OCI-LY1 (cell line): Measurements from ENCODE around the gene CNTNAP2.

ENCODE experiments used
- H2AFZ ChIP-seq: fragments of 200-600 bp; sonication (generic), shearing (Covaris generic); 2 replicates; pipeline ENCODE4 v1.6.0; 2014; ENCODE audit warnings: antibody characterized with exemption, mild to moderate bottlenecking, low read length
- H3F3A ChIP-seq: fragments of 200-600 bp; sonication (generic), shearing (Covaris generic); 2 replicates; pipeline ENCODE4 v1.6.0; 2014; ENCODE audit warnings: mild to moderate bottlenecking, antibody characterized with exemption, low read length, moderate library complexity; ENCODE audit not compliant: insufficient read depth
- H3K27ac ChIP-seq: fragments of 200-600 bp; sonication (generic); 2 replicates; pipeline ENCODE4 v1.5.1; 2014; ENCODE audit warnings: low read length, mixed run types, mild to moderate bottlenecking, low read depth; ENCODE audit not compliant: poor library complexity, severe bottlenecking
- H3K27me3 ChIP-seq: fragments of 200-600 bp; sonication (generic); 2 replicates; pipeline ENCODE4 v1.6.0; 2014; ENCODE audit warnings: antibody characterized with exemption, mild to moderate bottlenecking, low read length, moderate library complexity; ENCODE audit not compliant: insufficient read depth
- H3K36me3 ChIP-seq: fragments of 200-600 bp; sonication (generic); 2 replicates; pipeline ENCODE4 v1.6.1; 2014; ENCODE audit warnings: mild to moderate bottlenecking, antibody characterized with exemption, low read length, moderate library complexity, mixed read lengths; ENCODE audit not compliant: insufficient read depth
- H3K4me1 ChIP-seq: fragments of 200-600 bp; sonication (generic); 2 replicates; pipeline ENCODE4 v1.5.1; 2014; ENCODE audit warnings: mild to moderate bottlenecking, low read length, moderate library complexity; ENCODE audit not compliant: insufficient read depth, severe bottlenecking
- H3K4me2 ChIP-seq: fragments of 200-600 bp; sonication (generic), shearing (Covaris generic); 2 replicates; pipeline ENCODE4 v1.6.1; 2014; ENCODE audit warnings: low read length
- H3K4me3 ChIP-seq: fragments of 200-600 bp; sonication (generic); 2 replicates; pipeline ENCODE4 v1.5.1; 2014; ENCODE audit warnings: low read length, low read depth, mild to moderate bottlenecking, mixed read lengths; ENCODE audit not compliant: poor library complexity, severe bottlenecking
- H3K79me2 ChIP-seq: fragments of 200-600 bp; shearing (Covaris generic); 2 replicates; pipeline ENCODE4 v1.6.1; 2016; ENCODE audit warnings: mixed run types, low read length, mixed read lengths; ENCODE audit not compliant: insufficient read depth
- H3K9ac ChIP-seq: fragments of 200-600 bp; sonication (generic), shearing (Covaris generic); 2 replicates; pipeline ENCODE4 v1.6.1; 2014; ENCODE audit warnings: mild to moderate bottlenecking, low read length, mixed read lengths
- H3K9me2 ChIP-seq: fragments of 200-600 bp; sonication (generic), shearing (Covaris generic); 2 replicates; pipeline ENCODE4 v1.6.1; 2014; ENCODE audit warnings: low read depth, mild to moderate bottlenecking, low read length, mixed read lengths
- H3K9me3 ChIP-seq: fragments of 200-600 bp; shearing (Covaris generic); 2 replicates; pipeline ENCODE4 v1.6.1; 2014; ENCODE audit warnings: low read length, mixed read lengths
- H4K20me1 ChIP-seq: fragments of 200-600 bp; sonication (generic), shearing (Covaris generic); 2 replicates; pipeline ENCODE4 v1.6.0; 2016; ENCODE audit warnings: mild to moderate bottlenecking, low read length; ENCODE audit not compliant: insufficient read depth
- EZH2 ChIP-seq: fragments of 200-600 bp; sonication (generic), shearing (Covaris generic); IDR thresholded peaks from 2 replicates; pipeline ENCODE4 v1.8.0; 2017; ENCODE audit warnings: borderline replicate concordance, mixed run types, mild to moderate bottlenecking, antibody characterized with exemption, low read length, moderate library complexity, mixed read lengths
- TF ChIP-seq, protein P1 (sequence below): fragments of 200-600 bp; sonication (generic), shearing (Covaris generic); IDR thresholded peaks from 2 replicates; pipeline ENCODE4 v1.5.1; 2017; ENCODE audit warnings: mild to moderate bottlenecking, antibody characterized with exemption, low read length, moderate library complexity, mixed read lengths

CNTNAP2 gene

DNA sequence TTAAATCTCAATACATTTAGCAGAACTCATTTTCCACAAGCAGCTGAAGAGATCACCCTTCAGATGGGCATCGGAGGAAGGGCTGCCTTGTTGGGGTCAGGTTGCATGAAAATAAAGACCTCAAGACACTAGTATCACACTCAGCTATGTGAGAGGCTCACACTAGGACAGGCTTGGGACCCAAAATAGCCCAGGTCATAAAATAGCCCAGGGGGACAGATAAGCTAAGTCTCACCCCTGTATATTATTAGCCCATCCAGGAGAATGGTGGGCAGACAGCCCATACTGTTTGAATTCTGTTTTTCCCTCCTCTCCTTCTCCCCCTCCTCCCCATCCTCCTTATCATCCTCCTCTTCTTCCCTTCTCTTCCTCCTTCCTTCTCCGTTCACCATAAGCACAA is 2058.9 kb downstream of the CNTNAP2 start:
- no peak overlapping the region for H2AFZ ChIP-seq
- H3K36me3 ChIP-seq, result no peaks in the 10 kb centered on the region
- H3K9me2 ChIP-seq, result no peaks in the 10 kb centered on the region
- H3K79me2 ChIP-seq, result no peaks in the 10 kb centered on the region
- no peaks in the 10 kb centered on the region for H3K4me1 ChIP-seq
- no peaks in the 10 kb centered on the region for H3K9me3 ChIP-seq
- no peaks in the 10 kb centered on the region for H3F3A ChIP-seq
- H3K4me3 ChIP-seq, result no peak overlapping the region
- no peak overlapping the region for H3K4me2 ChIP-seq
- TF ChIP-seq, protein P1, sequence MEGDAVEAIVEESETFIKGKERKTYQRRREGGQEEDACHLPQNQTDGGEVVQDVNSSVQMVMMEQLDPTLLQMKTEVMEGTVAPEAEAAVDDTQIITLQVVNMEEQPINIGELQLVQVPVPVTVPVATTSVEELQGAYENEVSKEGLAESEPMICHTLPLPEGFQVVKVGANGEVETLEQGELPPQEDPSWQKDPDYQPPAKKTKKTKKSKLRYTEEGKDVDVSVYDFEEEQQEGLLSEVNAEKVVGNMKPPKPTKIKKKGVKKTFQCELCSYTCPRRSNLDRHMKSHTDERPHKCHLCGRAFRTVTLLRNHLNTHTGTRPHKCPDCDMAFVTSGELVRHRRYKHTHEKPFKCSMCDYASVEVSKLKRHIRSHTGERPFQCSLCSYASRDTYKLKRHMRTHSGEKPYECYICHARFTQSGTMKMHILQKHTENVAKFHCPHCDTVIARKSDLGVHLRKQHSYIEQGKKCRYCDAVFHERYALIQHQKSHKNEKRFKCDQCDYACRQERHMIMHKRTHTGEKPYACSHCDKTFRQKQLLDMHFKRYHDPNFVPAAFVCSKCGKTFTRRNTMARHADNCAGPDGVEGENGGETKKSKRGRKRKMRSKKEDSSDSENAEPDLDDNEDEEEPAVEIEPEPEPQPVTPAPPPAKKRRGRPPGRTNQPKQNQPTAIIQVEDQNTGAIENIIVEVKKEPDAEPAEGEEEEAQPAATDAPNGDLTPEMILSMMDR, result no peak
- TF ChIP-seq EZH2, result no peak
- H3K27ac ChIP-seq, result no peak overlapping the region
- no peaks in the 10 kb centered on the region for H4K20me1 ChIP-seq
- H3K27me3 ChIP-seq, result no peaks in the 10 kb centered on the region
- no peak overlapping the region for H3K9ac ChIP-seq

DNA sequence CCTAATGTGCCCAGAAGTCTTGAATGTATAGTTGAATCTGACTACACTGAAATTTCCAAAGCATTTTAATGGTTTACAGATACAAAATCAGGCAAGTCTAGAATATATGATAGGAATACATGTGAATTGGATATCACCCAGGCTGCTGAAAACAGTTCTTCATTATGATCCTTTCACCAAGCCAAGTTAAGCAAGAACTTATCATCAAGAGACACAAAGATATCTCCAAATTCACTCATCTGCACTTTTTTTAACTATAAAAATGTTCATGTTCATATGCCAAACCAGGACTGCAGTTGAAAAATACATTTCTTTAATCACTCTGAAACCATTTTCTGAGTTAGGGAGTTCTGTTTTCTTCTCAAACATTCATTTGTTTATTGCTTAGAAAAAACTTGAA is 2061.4 kb downstream of the CNTNAP2 start:
- TF ChIP-seq EZH2, result no peak
- TF ChIP-seq, protein P1, result no peak
- Histone ChIP-seq H3F3A (no peaks in the 10 kb centered on the region), H3K9me2 (no peaks in the 10 kb centered on the region), H2AFZ (no peak overlapping the region), H3K27me3 (no peaks in the 10 kb centered on the region), H3K9me3 (no peaks in the 10 kb centered on the region), H3K27ac (no peak overlapping the region), H3K4me2 (no peak overlapping the region), H3K4me1 (no peaks in the 10 kb centered on the region), H3K9ac (no peak overlapping the region), H3K36me3 (no peaks in the 10 kb centered on the region), H3K4me3 (no peak overlapping the region), H4K20me1 (no peaks in the 10 kb centered on the region), H3K79me2 (no peaks in the 10 kb centered on the region)

- Histone ChIP-seq H3K9ac (no peak overlapping the region), H4K20me1 (no peaks in the 10 kb centered on the region), H3K4me3 (no peak overlapping the region), H3K27me3 (0 out of 2 replicates have a peak, but pooled peaks cover 2% of the 10 kb centered on the region), H3K79me2 (0 out of 2 replicates have a peak, but pooled peaks cover 3% of the 10 kb centered on the region), H3K36me3 (no peaks in the 10 kb centered on the region), H3K4me2 (no peak overlapping the region), H3K9me2 (no peaks in the 10 kb centered on the region), H3F3A (no peaks in the 10 kb centered on the region), H3K9me3 (no peaks in the 10 kb centered on the region), H3K27ac (no peak overlapping the region), H3K4me1 (no peaks in the 10 kb centered on the region), H2AFZ (no peak overlapping the region)
- TF ChIP-seq EZH2, result no peak
- TF ChIP-seq, protein P1, result no peak
Measured at GRCh38 chr7:148180075-148180474, 2063.5 kb downstream of the CNTNAP2 start.
